GM12878 (cell line): Measurements from ENCODE around the gene TAS2R30. TPM values are rescaled to one million over a fixed set of nuclear protein-coding genes. Genes with fewer than 3 reads are reported as not detected.

Source experiments
- ATAC-seq: fragments of 200-7000 bp; cut with Tn5 transposase; 3 replicates; pipeline ENCODE4 v1.9.1; 2020; ENCODE audit warnings: mild to moderate bottlenecking, moderate library complexity
- BruUV-seq: library from RNA; stranded (reverse); fragments of 400-500 nt; replicated peaks from 2 replicates; lab custom pipeline; 2021; lab: Mats Ljungman, UMichigan
- CTCF ChIA-PET: fragments of 300-600 bp; sonication (Branson Sonifier 250); formaldehyde crosslinking; extraction: SDS; loops from one replicate; lab custom pipeline; 2021; ENCODE audit warnings: inconsistent platforms; lab: Yijun Ruan, JAX
- POLR2A ChIA-PET: fragments of 350-600 bp; formaldehyde crosslinking; extraction: SDS; loops from one replicate; lab custom pipeline; 2021; ENCODE audit warnings: inconsistent platforms; lab: Charles Lee
- RAD21 ChIA-PET: fragments of 300-600 bp; sonication (Branson Sonifier 250); formaldehyde crosslinking; loops from one replicate; lab custom pipeline; 2023; ENCODE audit warnings: antibody characterized with exemption; ENCODE audit not compliant: unreplicated experiment; lab: Charles Lee
- SMC1A ChIA-PET: fragments of 300-600 bp; sonication (Branson Sonifier 250); formaldehyde crosslinking; loops from one replicate; lab custom pipeline; 2023; ENCODE audit not compliant: unreplicated experiment, uncharacterized antibody; lab: Charles Lee
- DNase-seq: peaks from one replicate; pipeline ENCODE4 v3.0.0-alpha.2; 2011; ENCODE audit warnings: low read depth, low spot score
- FAIRE-seq: peaks from 3 replicates; lab custom pipeline; 2011; peaks lifted over from hg19 to GRCh38; lab: Jason Lieb, UNC
- H2AFZ ChIP-seq: 2 replicates; pipeline ENCODE4 v1.6.0; 2011; ENCODE audit warnings: low read depth, low read length, control low read depth; ENCODE audit not compliant: control insufficient read depth
- H3K27ac ChIP-seq: 2 replicates; pipeline ENCODE4 v1.5.1; 2011; ENCODE audit warnings: control low read depth; ENCODE audit not compliant: control insufficient read depth, insufficient read depth
- H3K27me3 ChIP-seq, 2 experiments: replicated peaks in 1 of 2; 2 replicates each; pipeline versions ENCODE4 v1.6.0 to v1.6.1; 2011; ENCODE audit warnings: low read length in 1 of 2; ENCODE audit not compliant: control insufficient read depth in 2 of 2, insufficient read depth in 2 of 2
- H3K36me3 ChIP-seq, 2 experiments: 2 replicates each; pipeline ENCODE4 v1.5.1; 2011; ENCODE audit warnings: low read length in 1 of 2; ENCODE audit not compliant: control insufficient read depth in 2 of 2, insufficient read depth in 2 of 2
- H3K4me1 ChIP-seq: 2 replicates; pipeline ENCODE4 v1.6.1; 2011; ENCODE audit warnings: mild to moderate bottlenecking, low read length, moderate library complexity, mixed read lengths; ENCODE audit not compliant: control insufficient read depth, insufficient read depth
- H3K4me2 ChIP-seq: 2 replicates; pipeline ENCODE4 v1.6.0; 2011; ENCODE audit warnings: control low read depth; ENCODE audit not compliant: control insufficient read depth, insufficient read depth
- H3K4me3 ChIP-seq: fragments of 200-600 bp; sonication (generic); 2 replicates; pipeline ENCODE4 v1.5.1; 2016
- H3K79me2 ChIP-seq: 2 replicates; pipeline ENCODE4 v1.6.0; 2011; ENCODE audit warnings: low read length; ENCODE audit not compliant: control insufficient read depth, insufficient read depth
- H3K9ac ChIP-seq: 2 replicates; pipeline ENCODE4 v1.8.0; 2011; ENCODE audit warnings: low read length, control low read depth, mixed read lengths; ENCODE audit not compliant: control insufficient read depth, insufficient read depth
- H3K9me3 ChIP-seq: replicated peaks from 3 replicates; pipeline ENCODE4 v1.5.1; 2011; ENCODE audit warnings: mild to moderate bottlenecking, low read length; ENCODE audit not compliant: control insufficient read depth, insufficient read depth
- H4K20me1 ChIP-seq: 2 replicates; pipeline ENCODE4 v1.6.0; 2011; ENCODE audit not compliant: control insufficient read depth, insufficient read depth
- BCL3 ChIP-seq: IDR thresholded peaks from 2 replicates; pipeline ENCODE4 v1.6.1; 2011; ENCODE audit warnings: borderline replicate concordance, low read depth, mild to moderate bottlenecking, moderate library complexity, low read length; ENCODE audit not compliant: insufficient read depth, poor library complexity, severe bottlenecking
- E2F4 ChIP-seq: IDR thresholded peaks from 2 replicates; pipeline ENCODE4 v1.6.1; 2012; ENCODE audit warnings: low read depth, low read length, improper control_type of control experiment
- E4F1 ChIP-seq: fragments of 450-650 bp; IDR thresholded peaks from 2 replicates; pipeline ENCODE4 v1.6.1; 2018; ENCODE audit warnings: borderline replicate concordance, mild to moderate bottlenecking; ENCODE audit not compliant: partially characterized antibody
- HDAC6 ChIP-seq: fragments of 200-600 bp; sonication (generic); IDR thresholded peaks from one replicate; pipeline ENCODE4 v1.8.0; 2017; ENCODE audit warnings: antibody characterized with exemption; ENCODE audit not compliant: unreplicated experiment
- IKZF2 ChIP-seq, 2 experiments: fragments of 450-650 bp; IDR thresholded peaks; 2 replicates each; pipeline ENCODE4 v1.6.1; 2017; ENCODE audit warnings: mild to moderate bottlenecking in 2 of 2, moderate library complexity in 2 of 2
- LARP7 ChIP-seq: fragments of 450-650 bp; IDR thresholded peaks from 2 replicates; pipeline ENCODE4 v1.6.1; 2017; ENCODE audit warnings: mild to moderate bottlenecking
- PKNOX1 ChIP-seq: fragments of 450-650 bp; IDR thresholded peaks from 2 replicates; pipeline ENCODE4 v1.6.1; 2016; ENCODE audit warnings: mild to moderate bottlenecking
- SP1 ChIP-seq: IDR thresholded peaks from one replicate; pipeline ENCODE4 v1.6.1; 2011; ENCODE audit warnings: low read depth, low read length
- SREBF2 ChIP-seq: IDR thresholded peaks from 2 replicates; pipeline ENCODE4 v1.6.1; 2012; ENCODE audit warnings: mild to moderate bottlenecking, low read length
- SUPT20H ChIP-seq: IDR thresholded peaks from 2 replicates; pipeline ENCODE4 v1.6.1; 2011; ENCODE audit warnings: low read depth, mild to moderate bottlenecking, low read length, moderate library complexity, borderline replicate concordance; ENCODE audit not compliant: control insufficient read depth
- SUZ12 ChIP-seq: fragments of 200-600 bp; sonication (generic); IDR thresholded peaks from one replicate; pipeline ENCODE4 v1.6.1; 2018; ENCODE audit warnings: antibody characterized with exemption, mild to moderate bottlenecking; ENCODE audit not compliant: unreplicated experiment
- USF2 ChIP-seq: IDR thresholded peaks from 2 replicates; pipeline ENCODE4 v1.6.1; 2011; ENCODE audit warnings: low read depth, low read length, improper control_type of control experiment, borderline replicate concordance
- ZZZ3 ChIP-seq: IDR thresholded peaks from 2 replicates; pipeline ENCODE4 v1.6.1; 2011; ENCODE audit warnings: low read depth; ENCODE audit not compliant: control insufficient read depth, insufficient read length
- WGBS: methylation state at CpG from one replicate; pipeline ENCODE4 v1.1.6; 2016; ENCODE audit warnings: low lambda C conversion rate; ENCODE audit not compliant: insufficient replicate concordance, insufficient coverage; ENCODE audit errors: missing lambda C conversion rate; 5-methylcytosine and 5-hydroxymethylcytosine counted together
- in situ Hi-C: fragments of 300-500 bp; cut with MboI; formaldehyde crosslinking; loops from 9 replicates; pipeline ENCODE4 v1.14.3; 2018; ENCODE audit warnings: mixed read lengths
- intact Hi-C: fragments of 100-400 bp; cut with micrococcal nuclease; formaldehyde crosslinking; loops from one replicate; pipeline ENCODE4 v1.14.2; 2022; ENCODE audit not compliant: unreplicated experiment
- polyA plus RNA-seq, 11 experiments: library from polyadenylated mRNA; depleted of rRNA in 4 of 11; unstranded in 6 of 11; stranded (reverse) in 5 of 11; fragments of >200 nt; fragmentation: Nextera tagmentation in 4 of 11; fragmentation: Illumina TruSeq in 1 of 11; extraction: Ambion mirVana in 4 of 11; extraction: Trizol in 1 of 11; gene quantifications; 1 replicate in 1 of 11; 2 replicates in 10 of 11; pipeline versions ENCODE4 v1.2.1 to v1.2.3, GENCODE V29; 2011 to 2016; ENCODE audit warnings: inconsistent platforms in 2 of 11, missing spikeins in 2 of 11, low read depth in 1 of 11
- total RNA-seq, 4 experiments: library from RNA; depleted of rRNA in 3 of 4; stranded (reverse); fragments of >200 nt in 3 of 4; fragmentation: Illumina TruSeq in 1 of 4; extraction: Trizol in 1 of 4; gene quantifications; 2 replicates each; pipeline versions ENCODE4 v1.2.1 to v1.2.3, GENCODE V29; 2013 to 2021

TAS2R30 gene
- total and polyA plus RNA-seq, 10 of the 15 experiments (the other 5 are each of a cell fraction or from before 2014, with no cell fraction given): 0.09 to 5.9 (median 0.54) TPM; not detected in 3

GRCh38 chr12:11152725-11153124, 18.3 kb upstream of the TAS2R30 start:
- FAIRE-seq: no peak
- RAD21 ChIA-PET: no interaction called here
- H3K79me2 ChIP-seq: peaks cover 8% of the 10 kb centered on the region
- H4K20me1 ChIP-seq: no peaks in the 10 kb centered on the region
- BruUV-seq: no TSS peak
- whole genome bisulfite sequencing: 96% methylated on average over 2 of the region's 2 CpGs
- H3K4me3 ChIP-seq: no peak overlapping the region
- no peak for DNase-seq
- in situ Hi-C loops: no loop called here
- POLR2A ChIA-PET: interaction anchor here (0.6 kb wide), 1 partner anchor 78 kb away, joined by 3 read pairs; no protein-coding TSS in a partner anchor
- H3K9me3 ChIP-seq: peaks cover 10% of the 10 kb centered on the region
- no peak overlapping the region for H3K27ac ChIP-seq
- intact Hi-C loops: no loop called here
- no peak overlapping the region for H3K9ac ChIP-seq
- CTCF ChIA-PET: interaction anchor here (2.0 kb wide), 1 partner anchor 11 kb away, joined by 8 read pairs; no protein-coding TSS in a partner anchor
- H3K36me3 ChIP-seq: peaks cover 0 to 2% of the 10 kb centered on the region in 2 experiments; a peak in 2 of 4 replicates
- H3K4me2 ChIP-seq: no peak overlapping the region
- no peaks in the 10 kb centered on the region for H3K4me1 ChIP-seq
- no peak for ATAC-seq
- no peak overlapping the region for H2AFZ ChIP-seq
- SMC1A ChIA-PET: no interaction called here
- no peaks in the 10 kb centered on the region for H3K27me3 ChIP-seq
- TF ChIP-seq BCL3 (no peak), SP1 (no peak), PKNOX1 (no peak), HDAC6 (no peak), USF2 (no peak), E2F4 (no peak), IKZF2 (IDR thresholded peaks at IDR 0.05) (no peak), LARP7 (no peak), ZZZ3 (no peak), SUPT20H (no peak), SREBF2 (no peak), SUZ12 (no peak), E4F1 (no peak)
